Endothelial cell of umbilical vein (primary cell): ENCODE data around the gene DNAJC16. TPM values are rescaled to one million over a fixed set of nuclear protein-coding genes. Genes with fewer than 3 reads are reported as not detected.
"Not testable (repeated sequence)": the region's sequence is repeated elsewhere in the genome, so short reads cannot be mapped to it uniquely, and the experiment has no call there.

ENCODE experiments used
- BruUV-seq: library from RNA; stranded (reverse); fragments of 400-500 nt; replicated peaks from 2 replicates; lab custom pipeline; 2021; lab: Mats Ljungman, UMichigan
- CTCF ChIA-PET: fragments of 300-600, 350-600 bp; sonication (Branson Sonifier 250); formaldehyde crosslinking; loops from one replicate; lab custom pipeline; 2021; ENCODE audit warnings: antibody characterized with exemption, inconsistent platforms; lab: Charles Lee
- POLR2A ChIA-PET: fragments of 300-600, 350-600 bp; sonication (Branson Sonifier 250); formaldehyde crosslinking; loops from one replicate; lab custom pipeline; 2021; ENCODE audit warnings: antibody characterized with exemption, inconsistent platforms; lab: Charles Lee
- DNase-seq: peaks from one replicate; pipeline ENCODE4 v3.0.0-alpha.2; 2011; ENCODE audit warnings: low read depth, low spot score
- FAIRE-seq: peaks from 2 replicates; lab custom pipeline; 2011; peaks lifted over from hg19 to GRCh38; lab: Jason Lieb, UNC
- H2AFZ ChIP-seq: 2 replicates; pipeline ENCODE4 v1.6.0; 2012; ENCODE audit warnings: low read depth, low read length, control low read depth, inconsistent platforms
- H3K27ac ChIP-seq: 2 replicates; pipeline ENCODE4 v1.5.1; 2011; ENCODE audit warnings: low read depth, mild to moderate bottlenecking, control low read depth, low read length, moderate library complexity; ENCODE audit not compliant: insufficient read depth
- H3K27me3 ChIP-seq, 2 experiments: 2 replicates each; pipeline versions ENCODE4 v1.6.0 to v1.6.1; 2011; ENCODE audit warnings: low read length in 2 of 2, mixed read lengths in 1 of 2; ENCODE audit not compliant: control insufficient read depth in 2 of 2, insufficient read depth in 2 of 2
- H3K36me3 ChIP-seq, 2 experiments: 2 replicates in 1 of 2; 3 replicates in 1 of 2; pipeline ENCODE4 v1.5.1; 2011; ENCODE audit warnings: low read length in 2 of 2, mild to moderate bottlenecking in 1 of 2, moderate library complexity in 1 of 2; ENCODE audit not compliant: control insufficient read depth in 2 of 2, insufficient read depth in 2 of 2; ENCODE audit errors: extremely low read depth in 1 of 2
- H3K4me1 ChIP-seq: 3 replicates; pipeline ENCODE4 v1.5.1; 2011; ENCODE audit warnings: mild to moderate bottlenecking, low read length; ENCODE audit not compliant: control insufficient read depth, insufficient read depth; ENCODE audit errors: extremely low read depth
- H3K4me2 ChIP-seq: 2 replicates; pipeline ENCODE4 v1.6.1; 2011; ENCODE audit warnings: low read length, control low read depth, mixed read lengths; ENCODE audit not compliant: insufficient read depth
- H3K4me3 ChIP-seq, 3 experiments: fragments of 200-600 bp in 1 of 3; sonication (generic), shearing (Covaris generic) in 1 of 3; replicated peaks in 1 of 3; 2 replicates each; pipeline ENCODE4 v1.5.1; 2011 to 2016; ENCODE audit warnings: control low read depth in 3 of 3, low read length in 3 of 3, mild to moderate bottlenecking in 2 of 3, inconsistent platforms in 1 of 3, low read depth in 1 of 3, moderate library complexity in 1 of 3; ENCODE audit not compliant: insufficient read depth in 1 of 3
- H3K79me2 ChIP-seq: 2 replicates; pipeline ENCODE4 v1.6.0; 2012; ENCODE audit warnings: low read length, inconsistent platforms; ENCODE audit not compliant: control insufficient read depth, insufficient read depth
- H3K9ac ChIP-seq: replicated peaks from 2 replicates; pipeline ENCODE3; 2011; ENCODE audit warnings: low read length, control low read depth; ENCODE audit not compliant: insufficient read depth; ENCODE audit errors: extremely low read depth
- H3K9me1 ChIP-seq: replicated peaks from 3 replicates; pipeline ENCODE4 v1.6.0; 2011; ENCODE audit warnings: mild to moderate bottlenecking, low read length; ENCODE audit not compliant: control insufficient read depth, insufficient read depth; ENCODE audit errors: extremely low read depth
- H3K9me3 ChIP-seq: replicated peaks from 2 replicates; pipeline ENCODE4 v1.5.1; 2012; ENCODE audit warnings: low read length, inconsistent platforms; ENCODE audit not compliant: control insufficient read depth, insufficient read depth
- H4K20me1 ChIP-seq: replicated peaks from 2 replicates; pipeline ENCODE3; 2011; ENCODE audit warnings: mild to moderate bottlenecking, low read length; ENCODE audit not compliant: control insufficient read depth, insufficient read depth; ENCODE audit errors: extremely low read depth
- EZH2 ChIP-seq: IDR thresholded peaks from 2 replicates; pipeline ENCODE4 v1.6.1; 2012; ENCODE audit warnings: borderline replicate concordance, low read depth, mild to moderate bottlenecking, moderate library complexity, low read length, inconsistent platforms; ENCODE audit not compliant: severe bottlenecking
- FOS ChIP-seq: IDR thresholded peaks from 2 replicates; pipeline ENCODE4 v1.6.1; 2011; ENCODE audit warnings: mild to moderate bottlenecking, low read length, moderate library complexity, borderline replicate concordance; ENCODE audit not compliant: insufficient read depth
- GATA2 ChIP-seq: IDR thresholded peaks from 2 replicates; pipeline ENCODE4 v1.7.0; 2011; ENCODE audit warnings: low read depth, mild to moderate bottlenecking, moderate library complexity, mixed read lengths, low read length; ENCODE audit not compliant: insufficient read length, insufficient read depth
- JUN ChIP-seq: IDR thresholded peaks from 2 replicates; pipeline ENCODE4 v1.6.1; 2011; ENCODE audit warnings: borderline replicate concordance, low read depth; ENCODE audit not compliant: insufficient read length, insufficient read depth
- MYC ChIP-seq: IDR thresholded peaks from one replicate; pipeline ENCODE4 v1.6.1; 2011; ENCODE audit warnings: mild to moderate bottlenecking, low read depth, low read length
- POLR2A ChIP-seq: IDR thresholded peaks from 2 replicates; pipeline ENCODE4 v1.6.1; 2012; ENCODE audit warnings: low read depth, mild to moderate bottlenecking, control low read depth, low read length
- POLR2AphosphoS5 ChIP-seq: IDR thresholded peaks from 2 replicates; pipeline ENCODE4 v1.6.1; 2012; ENCODE audit warnings: low read depth, mild to moderate bottlenecking, control low read depth, low read length, moderate library complexity; ENCODE audit not compliant: insufficient read depth
- dilution Hi-C: fragments of 300-500 bp; cut with MboI; formaldehyde crosslinking; loops from one replicate; pipeline ENCODE4 v1.15.0; 2019; ENCODE audit warnings: low sequenced_read_pairs; ENCODE audit not compliant: extremely low pct_ligation_motif_present
- intact Hi-C: fragments of 100-400 bp; cut with micrococcal nuclease; formaldehyde crosslinking; loops from one replicate; pipeline ENCODE4 v1.10.0; 2022
- polyA plus RNA-seq, 4 experiments: library from polyadenylated mRNA; depleted of rRNA in 3 of 4; stranded (reverse) in 3 of 4; unstranded in 1 of 4; fragments of >200 nt; gene quantifications; 2 replicates each; pipeline versions ENCODE4 v1.2.1 to v1.2.3, GENCODE V29; 2011 to 2012; ENCODE audit warnings: missing spikeins in 1 of 4
- total RNA-seq: library from RNA; stranded (reverse); gene quantifications from 2 replicates; pipeline ENCODE4 v1.2.3, GENCODE V29; 2021
- TF ChIP-seq, protein P1 (sequence below), 2 donors: IDR thresholded peaks; 1 replicate in 1 of 2; 2 replicates in 1 of 2; pipeline ENCODE4 v1.5.1; 2011; ENCODE audit warnings: low read length in 2 of 2, mild to moderate bottlenecking in 2 of 2, moderate library complexity in 2 of 2, control low read depth in 1 of 2, inconsistent platforms in 1 of 2, low read depth in 1 of 2; ENCODE audit not compliant: insufficient read depth in 1 of 2; ENCODE audit errors: extremely low read depth in 1 of 2
- TF ChIP-seq, protein P2 (sequence below): IDR thresholded peaks from 2 replicates; pipeline ENCODE4 v1.6.1; 2011; ENCODE audit not compliant: insufficient read depth, insufficient read length

Gene DNAJC16
- total and polyA plus RNA-seq, 2 donors (not counting 3 experiments of a cell fraction or from before 2014, with no cell fraction given): 8.0 to 21.4 TPM

DNA sequence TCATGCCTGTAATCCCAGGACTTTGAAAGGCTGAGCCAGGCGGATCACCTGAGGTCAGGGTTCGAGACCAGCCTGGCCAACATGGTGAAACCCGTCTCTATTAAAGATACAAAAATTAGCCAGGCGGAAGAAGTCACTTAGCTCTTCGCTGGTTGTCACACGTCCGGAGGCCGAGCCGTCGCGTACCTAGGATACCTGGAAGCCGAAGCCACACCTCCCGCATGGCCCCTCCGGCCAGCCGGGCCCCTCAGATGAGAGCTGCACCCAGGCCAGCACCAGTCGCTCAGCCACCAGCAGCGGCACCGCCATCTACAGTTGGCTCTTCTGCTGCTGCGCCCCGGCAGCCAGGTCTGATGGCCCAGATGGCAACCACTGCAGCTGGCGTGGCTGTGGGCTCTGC is 77.8 kb downstream of the DNAJC16 start:
- CTCF ChIA-PET: interaction anchor here (1.2 kb wide), 2 partner anchors 8 to 11 kb away, joined by 4 to 5 read pairs; no protein-coding TSS in a partner anchor

DNA sequence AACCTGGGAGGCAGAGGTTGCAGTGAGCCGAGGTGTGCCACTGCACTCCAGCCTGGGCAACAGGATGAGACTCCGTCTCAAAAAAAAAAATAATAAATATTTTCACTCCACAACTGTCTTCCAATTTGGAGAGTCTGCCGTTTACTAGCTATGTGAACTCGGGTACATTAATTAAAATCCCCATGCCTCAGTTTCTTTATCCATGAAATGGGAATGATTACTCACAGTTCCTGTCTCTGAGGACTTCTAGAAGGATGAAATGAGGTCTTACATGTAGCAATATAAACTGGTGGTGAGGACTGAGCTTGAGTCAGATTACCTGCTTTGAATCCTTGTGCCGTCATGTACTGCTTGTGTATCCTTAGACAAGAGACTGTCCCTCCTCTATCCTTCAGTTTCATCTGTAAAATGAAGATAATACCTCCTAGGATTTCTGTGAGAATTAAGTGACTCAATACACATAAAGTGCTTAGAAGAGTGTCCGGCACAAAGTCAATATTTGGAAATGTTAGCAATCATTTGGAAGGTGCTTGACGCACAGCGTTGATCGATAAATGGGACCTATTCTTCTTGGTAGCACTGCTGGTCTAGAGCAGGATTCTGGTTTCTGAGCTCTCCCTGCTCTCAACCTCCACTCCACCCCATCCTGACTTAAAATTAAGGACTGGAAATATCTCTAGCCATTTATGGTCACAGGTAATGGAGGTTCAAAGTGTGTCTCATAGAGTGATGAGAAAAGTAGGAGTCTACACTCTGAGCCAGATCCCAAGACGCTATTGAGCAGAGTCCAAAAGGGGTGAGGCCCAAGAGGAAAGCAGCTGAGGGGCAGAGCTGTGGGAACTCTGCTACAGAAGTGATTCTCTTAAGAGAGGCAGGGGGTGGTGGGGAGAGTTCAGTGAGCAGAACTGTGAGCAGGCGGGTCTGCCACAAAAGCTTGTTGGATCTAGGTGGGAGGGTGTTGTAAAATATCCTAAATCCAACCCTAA is 79.0 kb downstream of the DNAJC16 start:
- H4K20me1 ChIP-seq: no peaks in the 10 kb centered on the region
- no peak overlapping the region for H3K9ac ChIP-seq
- H3K27ac ChIP-seq: no peak overlapping the region
- peaks cover 8% of the 10 kb centered on the region for H3K4me1 ChIP-seq
- intact Hi-C loops (no loop called here), dilution Hi-C loops (no loop called here)
- H3K36me3 ChIP-seq: no peaks in the 10 kb centered on the region
- TF ChIP-seq MYC (no peak), FOS (no peak), POLR2AphosphoS5 (no peak), GATA2 (no peak), EZH2 (no peak), JUN (no peak), POLR2A (no peak)
- TF ChIP-seq, protein P1, sequence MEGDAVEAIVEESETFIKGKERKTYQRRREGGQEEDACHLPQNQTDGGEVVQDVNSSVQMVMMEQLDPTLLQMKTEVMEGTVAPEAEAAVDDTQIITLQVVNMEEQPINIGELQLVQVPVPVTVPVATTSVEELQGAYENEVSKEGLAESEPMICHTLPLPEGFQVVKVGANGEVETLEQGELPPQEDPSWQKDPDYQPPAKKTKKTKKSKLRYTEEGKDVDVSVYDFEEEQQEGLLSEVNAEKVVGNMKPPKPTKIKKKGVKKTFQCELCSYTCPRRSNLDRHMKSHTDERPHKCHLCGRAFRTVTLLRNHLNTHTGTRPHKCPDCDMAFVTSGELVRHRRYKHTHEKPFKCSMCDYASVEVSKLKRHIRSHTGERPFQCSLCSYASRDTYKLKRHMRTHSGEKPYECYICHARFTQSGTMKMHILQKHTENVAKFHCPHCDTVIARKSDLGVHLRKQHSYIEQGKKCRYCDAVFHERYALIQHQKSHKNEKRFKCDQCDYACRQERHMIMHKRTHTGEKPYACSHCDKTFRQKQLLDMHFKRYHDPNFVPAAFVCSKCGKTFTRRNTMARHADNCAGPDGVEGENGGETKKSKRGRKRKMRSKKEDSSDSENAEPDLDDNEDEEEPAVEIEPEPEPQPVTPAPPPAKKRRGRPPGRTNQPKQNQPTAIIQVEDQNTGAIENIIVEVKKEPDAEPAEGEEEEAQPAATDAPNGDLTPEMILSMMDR (IDR thresholded peaks at IDR 0.05; ENCODE audit: extremely low read depth in 1 of 2, insufficient read depth in 1 of 2, low read depth in 1 of 2, low read length in 2 of 2): no peak
- TF ChIP-seq, protein P2, sequence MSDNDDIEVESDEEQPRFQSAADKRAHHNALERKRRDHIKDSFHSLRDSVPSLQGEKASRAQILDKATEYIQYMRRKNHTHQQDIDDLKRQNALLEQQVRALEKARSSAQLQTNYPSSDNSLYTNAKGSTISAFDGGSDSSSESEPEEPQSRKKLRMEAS: no peak
- peaks cover 0 to 2% of the 10 kb centered on the region in 2 experiments for H3K27me3 ChIP-seq
- no peaks in the 10 kb centered on the region for H3K79me2 ChIP-seq
- no peaks in the 10 kb centered on the region for H3K9me1 ChIP-seq
- no peaks in the 10 kb centered on the region for H3K9me3 ChIP-seq
- DNase-seq: no peak
- POLR2A ChIA-PET: no interaction called here
- no peak overlapping the region for H3K4me3 ChIP-seq
- BruUV-seq: no TSS peak
- no peak overlapping the region for H2AFZ ChIP-seq
- no peak for FAIRE-seq
- CTCF ChIA-PET: no interaction called here
- H3K4me2 ChIP-seq: no peak overlapping the region

More for the DNA sequence above, 77.8 kb downstream of the DNAJC16 start:
- DNase-seq, intact Hi-C loops, POLR2A ChIA-PET, H4K20me1 ChIP-seq, H3K79me2 ChIP-seq, H3K4me3 ChIP-seq, H3K27me3 ChIP-seq, H3K4me2 ChIP-seq, FAIRE-seq, H2AFZ ChIP-seq, H3K9me3 ChIP-seq, H3K9ac ChIP-seq, H3K4me1 ChIP-seq, H3K27ac ChIP-seq, H3K9me1 ChIP-seq, H3K36me3 ChIP-seq, dilution Hi-C loops, BruUV-seq: not testable (repeated sequence)
